AG08396 (cell line): ENCODE results near the gene MARVELD3.
"Not testable (repeated sequence)": the region's sequence is repeated elsewhere in the genome, so short reads cannot be mapped to it uniquely, and the experiment has no call there.

Experiments used
- DNase-seq: peaks from one replicate; pipeline ENCODE4 v3.0.0; 2012; ENCODE audit warnings: low spot score, mixed read lengths

MARVELD3 gene

GRCh38 chr16:71626018-71626857 is at the start of gene MARVELD3:
MARVELD3 (plus strand) TSS chr16:71626184; CDS start chr16:71626230, 46 bp downstream.
- peak; percentile 29 for DNase-seq

GRCh38 chr16:71576971-71577370 is 49.0 kb upstream of the MARVELD3 start, which contains the start of gene TAT:
TAT (minus strand) TSS chr16:71577092; CDS start chr16:71576415, 677 bp downstream.
- DNase-seq = no peak

GRCh38 chr16:71582553-71582848 is 43.5 kb upstream of the MARVELD3 start:
- DNase-seq = not testable (repeated sequence)

- no peak for DNase-seq
Observed at GRCh38 chr16:71584543-71585317, 41.3 kb upstream of the MARVELD3 start.

GRCh38 chr16:71585318-71585703 is 40.7 kb upstream of the MARVELD3 start:
- no peak for DNase-seq

- DNase-seq = not testable (repeated sequence)
Observed at GRCh38 chr16:71589334-71589733, 36.6 kb upstream of the MARVELD3 start.

- DNase-seq = not testable (repeated sequence)
Observed at GRCh38 chr16:71590071-71590470, 35.9 kb upstream of the MARVELD3 start.

GRCh38 chr16:71590584-71590983 is 35.4 kb upstream of the MARVELD3 start:
- DNase-seq = no peak

GRCh38 chr16:71591917-71592316 is 34.1 kb upstream of the MARVELD3 start:
- DNase-seq = no peak

- no peak for DNase-seq
Observed at GRCh38 chr16:71593048-71593999, 32.7 kb upstream of the MARVELD3 start.

- no peak for DNase-seq
Observed at GRCh38 chr16:71594000-71594646, 31.9 kb upstream of the MARVELD3 start.

GRCh38 chr16:71595340-71595826 is 30.6 kb upstream of the MARVELD3 start:
- DNase-seq = not testable (repeated sequence)

- not testable (repeated sequence) for DNase-seq
Observed at GRCh38 chr16:71598426-71598825, 27.6 kb upstream of the MARVELD3 start.

- DNase-seq = no peak
Observed at GRCh38 chr16:71600822-71601221, 25.2 kb upstream of the MARVELD3 start.

- no peak for DNase-seq
Observed at GRCh38 chr16:71609066-71609465, 16.9 kb upstream of the MARVELD3 start.

GRCh38 chr16:71610447-71610846 is 15.5 kb upstream of the MARVELD3 start:
- DNase-seq = no peak

- peak; percentile 86 for DNase-seq
Observed at GRCh38 chr16:71610936-71611871, 14.8 kb upstream of the MARVELD3 start.

GRCh38 chr16:71614956-71615355 is 11.0 kb upstream of the MARVELD3 start:
- not testable (repeated sequence) for DNase-seq

- no peak for DNase-seq
Observed at GRCh38 chr16:71618429-71618828, 7.6 kb upstream of the MARVELD3 start.

- DNase-seq = no peak
Observed at GRCh38 chr16:71622088-71622487, 3.9 kb upstream of the MARVELD3 start.
